Activated CD8-positive, alpha-beta memory T cell treated with anti-CD3 and anti-CD28 coated beads, Interleukin-2, amount 50 U/mL, for 4 hours (primary cell): ENCODE measurements around the gene CXorf58.
"Not testable (repeated sequence)": the region's sequence is repeated elsewhere in the genome, so short reads cannot be mapped to it uniquely, and the experiment has no call there.

Experiments used
- DNase-seq: peaks from one replicate; pipeline ENCODE4 v3.0.0-alpha.2; 2020

Gene CXorf58

DNA sequence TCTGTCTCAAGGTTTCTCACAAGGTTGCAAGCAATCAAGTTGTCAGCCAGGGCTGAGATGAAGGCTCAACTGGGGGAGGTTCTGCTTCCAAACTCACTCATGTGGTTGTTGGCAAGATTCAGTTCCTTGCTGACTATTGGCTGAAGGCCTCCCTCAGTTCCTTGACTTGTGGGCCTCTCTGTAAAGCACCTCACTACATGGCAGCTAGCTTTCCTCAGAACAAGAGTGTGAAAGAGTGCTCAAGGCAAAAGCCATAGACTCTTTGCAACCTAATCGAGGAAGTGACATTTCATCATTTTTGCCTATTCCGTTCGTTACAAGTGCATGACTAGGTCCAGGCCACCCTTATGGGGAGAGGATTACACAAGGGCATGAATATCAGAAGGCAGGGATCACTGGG is 52.0 kb downstream of the CXorf58 start:
- DNase-seq, result no peak

DNA sequence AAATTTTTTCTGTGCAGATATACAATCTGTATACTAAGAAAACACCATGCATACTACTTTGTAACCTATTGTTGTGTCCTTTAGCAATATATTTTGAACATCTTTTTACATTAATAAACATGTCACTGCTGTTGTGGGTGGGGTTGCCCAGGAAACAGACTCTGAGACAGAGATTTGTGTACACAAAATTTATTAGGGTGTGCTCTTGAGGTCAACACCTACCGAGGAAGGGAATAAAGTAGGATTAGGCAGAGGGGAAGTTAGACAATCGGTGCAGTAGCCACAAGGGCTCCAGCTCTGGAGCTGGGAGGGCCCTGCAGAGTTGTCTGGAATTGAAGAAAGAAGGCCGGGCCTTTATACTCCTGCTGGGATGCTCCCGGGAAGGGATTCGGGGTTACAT is 56.4 kb downstream of the CXorf58 start:
- no peak for DNase-seq

DNA sequence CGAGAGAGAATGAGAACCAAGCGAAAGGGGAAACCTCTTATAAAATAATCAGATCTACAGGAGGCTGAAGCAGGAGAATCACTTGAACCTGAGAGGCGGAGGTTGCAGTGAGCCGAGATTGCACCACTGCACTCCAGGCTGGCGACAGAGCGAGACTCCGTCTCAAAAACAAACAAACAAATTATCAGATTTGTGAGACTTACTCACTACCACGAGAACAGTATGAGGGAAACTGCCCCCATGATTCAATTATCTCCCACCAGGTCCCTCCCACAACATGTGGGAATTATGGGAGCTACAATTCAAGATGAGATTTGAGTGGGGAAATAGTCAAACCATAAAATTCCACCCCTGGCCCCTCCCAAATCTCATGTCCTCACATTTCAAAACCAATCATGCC is 57.8 kb downstream of the CXorf58 start:
- DNase-seq, result not testable (repeated sequence)

DNA sequence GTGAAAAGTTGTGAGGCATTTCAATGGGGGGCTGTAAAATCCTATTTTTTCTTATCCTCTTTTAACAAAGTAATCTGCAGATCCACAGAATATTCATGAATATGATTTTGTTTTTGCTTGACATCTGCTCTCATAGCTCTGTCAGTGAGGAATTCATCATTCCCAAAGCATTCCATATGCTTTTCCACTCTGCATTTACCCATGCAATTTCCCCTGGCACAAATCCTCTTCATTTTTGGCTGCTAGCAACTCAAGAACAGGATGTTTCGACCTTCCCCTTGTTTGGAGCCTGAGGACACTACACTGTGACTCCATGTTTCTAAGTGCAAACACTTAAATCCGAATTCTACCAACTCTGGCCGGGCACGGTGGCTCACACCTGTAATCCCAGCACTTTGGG is 70.7 kb downstream of the CXorf58 start:
- no peak for DNase-seq

DNA sequence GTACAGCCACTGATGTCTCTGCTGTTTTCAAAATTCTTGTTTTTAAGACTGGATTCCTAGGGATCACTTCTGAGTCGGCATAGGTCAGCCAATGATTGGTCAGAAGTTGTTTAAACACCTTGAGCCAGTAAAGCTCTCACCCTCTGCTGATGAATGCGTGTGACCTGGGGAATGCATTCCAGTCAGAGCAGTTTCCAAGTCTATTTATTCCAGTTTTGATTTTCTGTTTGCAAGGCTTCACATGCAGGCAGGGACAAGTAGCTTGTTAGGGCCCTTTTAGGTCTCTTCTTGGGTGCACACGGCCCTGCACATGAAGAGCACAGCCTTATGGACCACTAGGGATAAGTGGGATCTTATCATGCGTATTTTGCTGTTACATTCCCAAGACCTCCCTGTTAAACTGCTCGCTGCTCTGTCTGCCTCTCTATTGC is 72.2 kb downstream of the CXorf58 start:
- no peak for DNase-seq

DNA sequence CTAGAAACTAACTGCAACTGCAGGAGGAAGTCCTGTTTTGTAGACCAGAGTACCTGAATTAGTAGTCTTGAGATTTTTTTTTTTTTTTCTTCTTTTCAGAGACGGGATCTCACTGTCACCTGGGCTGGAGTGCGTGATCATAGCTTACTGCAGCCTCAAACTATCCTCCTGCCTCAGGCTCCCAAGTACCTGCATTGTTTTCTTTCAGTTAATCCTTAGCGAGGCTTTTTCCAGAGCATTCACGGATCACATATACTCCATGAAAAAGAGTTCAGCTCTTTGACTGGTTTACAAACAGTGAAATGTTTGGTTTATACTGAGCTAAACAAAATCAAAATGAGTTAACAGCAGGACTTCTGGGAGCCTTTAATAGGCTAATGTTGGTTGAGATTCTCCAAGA is 73.4 kb downstream of the CXorf58 start:
- no peak for DNase-seq

DNA sequence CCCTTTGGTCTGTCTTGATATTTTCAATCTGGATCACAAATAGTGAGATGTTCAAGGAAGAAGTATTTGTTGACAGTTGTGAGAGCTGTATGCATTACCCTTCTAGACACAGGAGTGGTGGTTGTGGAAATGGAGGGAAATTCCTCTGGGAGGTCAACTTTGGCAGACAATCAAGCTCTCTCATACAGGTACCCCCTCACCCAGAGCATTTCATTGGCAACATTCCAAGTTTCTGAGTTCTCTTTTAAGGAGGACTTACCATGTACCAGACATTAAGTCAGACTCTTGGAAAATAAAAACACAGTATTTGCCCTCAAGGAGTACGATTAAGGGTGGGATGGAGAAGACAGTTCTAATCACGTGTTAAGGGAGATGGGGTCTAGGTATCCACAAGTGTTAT is 73.9 kb downstream of the CXorf58 start:
- DNase-seq, result no peak

DNA sequence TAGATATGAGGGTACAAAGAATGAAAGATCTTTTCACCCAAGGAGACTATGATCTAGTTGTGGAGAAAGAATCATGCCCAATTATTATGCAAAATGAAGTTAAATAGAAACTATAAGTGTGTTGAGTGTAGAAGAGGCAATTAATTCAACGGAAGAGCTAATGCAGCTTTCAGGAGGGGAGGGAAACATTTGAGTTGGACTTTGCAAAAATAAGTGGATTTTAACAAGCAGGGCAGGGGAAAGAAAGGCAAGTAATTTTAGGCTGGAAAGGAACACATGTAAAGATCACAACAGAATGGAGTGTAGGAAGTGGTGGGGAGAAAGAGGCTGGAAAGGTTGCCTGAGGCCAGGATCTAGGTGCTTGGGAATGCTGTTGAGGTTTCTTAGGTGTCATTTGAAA is 75.1 kb downstream of the CXorf58 start:
- no peak for DNase-seq
